HG03139 (cell line): ENCODE results near the gene FAIM2.

ENCODE experiments used
- ATAC-seq: cut with Tn5 transposase; IDR thresholded peaks from one replicate; pipeline ENCODE4 v1.9.1; 2021; ENCODE audit not compliant: unreplicated experiment

The FAIM2 gene

GRCh38 chr12:49939707-49940106 lies 36.0 kb upstream of the FAIM2 start:
- no peak for ATAC-seq

- no peak for ATAC-seq
These were observed 35.6 kb upstream of the FAIM2 start for GRCh38 chr12:49939307-49939706.

GRCh38 chr12:49937639-49938300 lies 34.1 kb upstream of the FAIM2 start:
- no peak for ATAC-seq

GRCh38 chr12:49936925-49937324 lies 33.2 kb upstream of the FAIM2 start:
- no peak for ATAC-seq

- no peak for ATAC-seq
These were observed 30.8 kb upstream of the FAIM2 start for GRCh38 chr12:49934505-49934904.

- no peak for ATAC-seq
These were observed 30.1 kb upstream of the FAIM2 start for GRCh38 chr12:49933796-49934195.

GRCh38 chr12:49932533-49933130 lies 28.9 kb upstream of the FAIM2 start:
- ATAC-seq = no peak

- ATAC-seq = no peak
These were observed 28.3 kb upstream of the FAIM2 start for GRCh38 chr12:49932023-49932422.

- no peak for ATAC-seq
These were observed 27.0 kb upstream of the FAIM2 start for GRCh38 chr12:49930515-49931288.

GRCh38 chr12:49929581-49929980 lies 25.9 kb upstream of the FAIM2 start:
- no peak for ATAC-seq

GRCh38 chr12:49928471-49928870 lies 24.8 kb upstream of the FAIM2 start:
- no peak for ATAC-seq

- no peak for ATAC-seq
These were observed 21.9 kb upstream of the FAIM2 start for GRCh38 chr12:49925433-49926204.

GRCh38 chr12:49924628-49925246 lies 21.0 kb upstream of the FAIM2 start:
- no peak for ATAC-seq

- ATAC-seq = no peak
These were observed 20.3 kb upstream of the FAIM2 start for GRCh38 chr12:49923880-49924556.

GRCh38 chr12:49923035-49923644 lies 19.4 kb upstream of the FAIM2 start:
- no peak for ATAC-seq

GRCh38 chr12:49922349-49923034 lies 18.8 kb upstream of the FAIM2 start:
- no peak for ATAC-seq

- ATAC-seq = no peak
These were observed 18.2 kb upstream of the FAIM2 start for GRCh38 chr12:49921936-49922335.

- no peak for ATAC-seq
These were observed 17.6 kb upstream of the FAIM2 start for GRCh38 chr12:49921299-49921698.

- ATAC-seq = no peak
These were observed 17.2 kb upstream of the FAIM2 start for GRCh38 chr12:49920915-49921286.
